ENCODE measurements around the gene AGPAT3.

DNA sequence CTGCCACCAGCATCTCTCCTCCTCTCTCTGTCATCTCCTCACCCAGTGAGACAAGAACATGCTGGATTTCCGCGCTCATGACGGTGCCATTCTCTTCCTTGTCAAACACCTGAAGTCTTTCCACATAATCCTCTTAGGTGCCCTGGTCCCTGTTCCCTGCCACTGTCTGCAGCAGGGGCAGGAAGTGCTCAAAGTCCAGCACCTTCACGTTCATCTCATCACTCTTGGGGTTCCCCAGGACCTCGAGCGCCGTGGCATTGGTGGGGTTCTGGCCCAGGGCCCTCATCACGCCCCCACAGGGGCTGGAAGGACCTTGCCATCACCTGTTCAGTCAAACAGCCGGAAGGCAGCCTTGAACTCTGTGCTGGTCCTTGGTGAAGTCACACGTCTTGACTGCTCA is 9.1 kb upstream of the AGPAT3 start:
- TF ChIP-seq POLR2AphosphoS5 (IDR thresholded peaks at IDR 0.05) (no peak), CTCF (IDR thresholded peaks at IDR 0.05) (no peak), EP300 (IDR thresholded peaks at IDR 0.05) (no peak)

Data from esophagus muscularis mucosa (tissue), 4 donors.